Sigmoid colon (tissue), 3 donors: ENCODE results near the gene MTCL1.

Experiments used
- CTCF ChIP-seq, 4 experiments: fragments of 450-650 bp in 3 of 4; fragments of 200-600 bp in 1 of 4; IDR thresholded peaks; one replicate each; pipeline ENCODE4 v1.5.1; 2016 to 2019; ENCODE audit warnings: antibody characterized with exemption in 4 of 4, mild to moderate bottlenecking in 3 of 4, moderate library complexity in 2 of 4
- POLR2A ChIP-seq, 2 donors: fragments of 450-650 bp; IDR thresholded peaks; one replicate each; pipeline ENCODE4 v1.6.1; 2016; ENCODE audit warnings: antibody characterized with exemption in 2 of 2, mild to moderate bottlenecking in 2 of 2, moderate library complexity in 2 of 2

GRCh38 chr18:8794156-8794933 lies 89.0 kb downstream of the MTCL1 start:
- TF ChIP-seq CTCF (IDR thresholded peaks at IDR 0.05) = no peak
- TF ChIP-seq POLR2A (IDR thresholded peaks at IDR 0.05) = no peak
